Measurements from ENCODE around the gene ODF2.
A peak's percentile ranks its signal among the peaks of the same experiment; 100 is the strongest.
"Not testable (repeated sequence)": the region's sequence is repeated elsewhere in the genome, so short reads cannot be mapped to it uniquely, and the experiment has no call there.

Gene ODF2

DNA sequence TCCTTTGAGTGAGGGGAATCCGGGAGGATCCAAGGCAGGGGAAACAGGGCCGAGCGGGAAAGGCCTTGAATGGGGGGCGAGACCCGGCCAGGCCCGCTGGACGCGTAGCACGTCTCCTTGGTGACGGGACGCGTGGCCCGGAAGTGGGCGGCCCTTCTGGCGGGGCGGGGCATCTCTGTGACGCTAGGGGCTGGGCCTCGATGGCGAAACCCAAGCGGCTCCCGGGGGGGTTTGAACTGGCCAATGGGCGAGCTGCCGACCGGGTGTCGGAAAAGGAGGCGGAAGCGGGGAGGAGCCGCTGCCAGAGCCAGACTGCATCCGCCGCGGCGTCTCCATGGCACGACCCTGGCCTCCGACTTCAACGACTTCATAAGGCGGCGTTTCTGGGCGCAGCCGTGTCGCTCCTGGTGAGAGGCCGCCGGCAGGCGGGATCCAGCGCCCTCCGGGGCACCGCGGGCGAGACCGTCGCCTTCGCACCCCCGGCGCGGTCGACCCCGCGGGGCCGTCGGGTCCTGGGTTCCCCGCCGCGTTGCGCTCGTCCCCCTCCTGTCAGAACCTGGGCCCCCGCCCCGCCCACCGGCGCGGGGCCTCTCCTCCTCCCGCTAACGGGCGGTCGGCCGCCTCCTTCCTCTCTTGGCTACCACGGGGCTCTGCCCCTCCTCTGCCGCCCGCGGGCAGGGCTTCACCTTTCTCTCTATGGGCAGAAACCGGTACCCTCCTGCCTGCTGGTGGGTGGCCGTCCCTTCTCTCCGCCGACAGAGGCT lies at the start of gene ODF2:
Gene ODF2 (plus strand): TSS at position 158 of the 764 bp plus-strand sequence. CDS start 86 bp downstream, at position 244.
- peak; percentile 99 for DNase-seq

DNA sequence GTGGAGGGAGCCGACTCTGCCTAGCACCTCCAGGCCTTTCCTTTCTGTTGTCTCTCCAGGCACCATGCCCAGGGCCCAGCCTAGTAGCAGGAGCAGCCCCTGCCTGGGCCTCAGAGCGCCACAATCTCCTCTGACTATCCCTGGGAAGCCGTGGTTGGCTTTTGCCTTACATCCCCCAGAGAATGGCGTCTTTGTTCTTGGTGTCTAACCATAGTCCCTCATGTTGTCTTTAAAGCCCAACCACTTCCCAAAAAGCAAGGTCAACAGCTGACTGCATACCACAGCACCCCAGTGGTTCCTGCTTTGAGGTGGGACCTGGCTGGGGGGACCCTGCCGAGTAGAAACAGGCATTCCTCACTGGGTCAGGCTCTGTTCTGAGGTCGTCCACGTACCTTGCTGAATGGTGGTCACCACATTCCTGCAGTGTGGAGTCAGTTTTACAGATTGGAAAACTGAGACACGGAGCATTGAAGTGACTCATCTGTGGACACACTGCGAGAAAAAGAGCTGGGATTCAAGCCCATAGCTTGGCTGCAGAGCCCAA lies 48.9 kb upstream of the ODF2 start:
- DNase-seq: no peak

DNA sequence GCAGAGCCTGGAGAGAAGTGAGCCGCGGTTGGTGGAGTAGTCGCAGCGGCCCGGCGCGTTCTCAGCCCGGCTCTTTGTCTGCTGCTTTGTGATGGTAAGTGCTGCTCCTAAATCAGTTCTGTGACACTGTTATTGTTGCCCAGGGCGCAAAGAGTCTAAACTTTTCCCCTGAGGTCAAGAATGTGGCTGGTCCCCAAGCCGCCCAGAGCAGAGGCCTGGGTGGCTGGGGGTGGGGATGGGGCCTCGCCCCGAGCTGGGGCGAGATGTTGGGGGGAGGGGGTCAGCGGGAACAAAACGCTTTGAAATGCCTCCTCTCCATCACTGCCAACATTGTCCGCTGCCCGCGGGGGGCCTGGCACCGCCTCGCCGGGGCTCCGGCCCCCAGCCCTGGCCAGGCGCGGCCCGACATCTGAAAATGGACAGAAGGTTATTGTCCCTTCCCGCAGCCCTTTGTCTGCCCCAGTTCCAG lies 46.8 kb upstream of the ODF2 start:
- no peak for DNase-seq

DNA sequence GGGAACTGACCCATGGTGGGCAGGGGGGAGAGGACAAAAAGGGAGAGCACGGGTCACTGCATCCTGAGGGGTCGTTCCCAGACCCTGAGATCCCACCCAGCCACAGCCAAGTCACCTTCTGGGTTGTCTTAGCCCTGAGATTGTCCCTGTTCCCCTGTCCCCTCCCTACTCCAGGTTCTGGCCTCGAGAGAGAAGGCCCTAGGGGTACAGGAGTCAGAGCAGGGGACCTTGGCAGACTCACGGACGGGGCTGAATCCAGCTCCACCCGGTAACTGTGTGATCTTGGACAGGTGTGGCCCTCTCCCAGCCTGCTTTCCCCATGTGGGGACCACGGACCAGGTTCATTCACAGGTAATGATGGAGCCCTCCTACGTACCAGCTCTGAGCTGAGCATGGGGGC lies 46.4 kb upstream of the ODF2 start:
- DNase-seq: no peak

DNA sequence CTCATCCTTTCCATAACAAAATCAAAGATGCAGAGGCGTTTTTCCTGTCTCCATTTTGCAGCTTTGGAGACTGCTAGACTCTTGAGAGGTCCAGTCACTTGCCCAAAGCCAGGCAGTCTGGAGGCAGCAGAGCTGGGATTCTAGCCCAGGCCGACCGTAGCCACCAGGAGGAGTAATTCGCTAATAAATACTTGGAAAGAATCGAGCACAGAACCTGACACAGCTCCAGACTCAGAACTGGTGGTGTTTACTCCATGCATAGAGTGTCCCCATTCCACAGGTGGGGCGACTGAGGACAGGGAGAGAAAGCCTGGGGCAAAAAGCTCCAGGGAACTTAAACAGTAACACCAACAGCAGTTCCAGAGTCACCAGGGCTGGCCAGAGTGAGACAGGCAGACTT lies 45.8 kb upstream of the ODF2 start:
- no peak for DNase-seq

DNA sequence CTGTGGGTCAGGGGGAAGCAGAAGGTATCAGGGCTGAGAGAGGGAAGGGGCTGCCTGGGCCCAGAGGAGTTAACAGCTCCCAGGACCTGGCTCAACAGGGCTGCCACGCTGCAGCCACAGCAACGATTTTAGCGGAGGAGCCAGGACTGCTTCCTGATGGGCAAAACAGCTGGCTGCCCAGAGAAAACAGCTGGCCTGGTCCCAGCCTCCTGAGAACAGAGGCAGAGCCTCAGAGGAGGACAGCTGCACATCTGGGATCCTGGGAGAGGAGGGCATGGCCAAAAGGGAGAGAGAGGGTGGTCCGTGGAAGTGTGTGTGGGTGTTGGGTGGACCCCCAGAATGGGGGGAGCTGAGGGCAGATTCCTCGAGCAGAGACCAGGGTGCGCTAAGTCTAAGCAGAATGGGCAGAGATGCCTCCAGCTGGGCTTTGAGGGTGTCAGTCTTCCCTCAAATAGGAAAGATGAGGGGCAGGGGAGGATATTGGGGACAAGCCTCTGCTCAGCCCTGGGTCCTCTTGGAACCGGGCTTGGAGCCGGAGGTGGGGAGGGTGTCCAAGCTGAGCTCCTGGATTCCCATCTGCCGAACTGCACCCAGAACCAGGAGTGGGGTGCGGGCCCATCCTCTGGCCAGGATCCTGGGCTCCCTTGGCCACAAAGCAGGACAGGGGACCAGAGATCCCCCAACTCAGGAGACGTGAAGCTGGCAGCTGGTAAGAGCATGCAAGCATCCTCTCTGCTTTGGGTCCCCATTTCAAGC lies 44.3 kb upstream of the ODF2 start:
- no peak for DNase-seq

DNA sequence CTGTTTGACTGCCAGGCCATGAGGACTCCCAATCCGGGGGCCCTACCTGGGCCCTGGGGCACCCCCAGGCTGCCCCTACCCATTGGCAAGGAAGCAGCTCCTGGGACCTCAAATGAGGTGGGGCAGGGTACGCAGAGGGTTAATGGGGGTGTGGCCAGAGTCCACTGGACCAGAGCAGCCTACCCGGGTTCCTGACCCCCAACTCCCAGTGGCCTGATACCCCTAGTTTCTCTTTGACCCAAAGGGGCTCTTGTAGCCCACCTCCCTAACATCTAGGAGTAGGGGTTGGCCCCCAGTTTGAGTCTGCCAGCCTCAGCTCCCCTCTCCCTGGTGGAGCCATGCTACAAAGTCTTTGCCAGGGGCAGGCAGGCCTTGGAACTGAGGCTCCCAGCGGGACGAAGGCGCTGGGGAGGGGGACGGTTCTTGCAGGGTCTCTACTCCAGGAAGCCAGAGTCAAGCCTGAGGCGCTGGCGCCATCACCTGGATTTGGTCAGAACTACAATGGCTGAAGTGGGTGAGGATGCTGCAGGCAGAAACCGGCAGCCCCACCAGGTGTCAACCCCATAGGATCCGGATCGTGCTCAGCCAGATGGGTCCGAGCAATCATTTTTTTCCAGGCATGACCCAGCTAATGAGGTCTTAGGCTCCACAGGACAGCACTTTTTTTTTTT lies 43.6 kb upstream of the ODF2 start:
- peak; percentile 61 to 70 for DNase-seq

DNA sequence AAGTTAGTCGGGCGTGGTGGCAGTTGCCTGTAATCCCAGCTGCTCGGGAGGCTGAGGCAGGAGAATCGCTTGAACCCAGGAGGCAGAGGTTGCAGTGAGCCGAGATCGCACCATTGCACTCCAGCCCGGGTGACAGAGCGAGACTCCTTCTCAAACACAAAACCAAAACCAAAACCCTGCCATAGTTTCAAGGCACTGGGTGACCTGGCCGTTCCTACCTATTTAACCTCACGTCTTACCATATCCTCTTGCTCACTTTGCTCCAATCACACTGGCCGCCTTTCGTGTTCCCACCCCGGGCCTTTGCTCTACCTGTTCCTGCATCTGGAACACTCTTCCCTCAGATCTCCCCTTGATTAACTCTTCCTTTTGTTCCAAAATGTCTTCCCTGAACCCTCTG lies 42.1 kb upstream of the ODF2 start:
- not testable (repeated sequence) for DNase-seq

DNA sequence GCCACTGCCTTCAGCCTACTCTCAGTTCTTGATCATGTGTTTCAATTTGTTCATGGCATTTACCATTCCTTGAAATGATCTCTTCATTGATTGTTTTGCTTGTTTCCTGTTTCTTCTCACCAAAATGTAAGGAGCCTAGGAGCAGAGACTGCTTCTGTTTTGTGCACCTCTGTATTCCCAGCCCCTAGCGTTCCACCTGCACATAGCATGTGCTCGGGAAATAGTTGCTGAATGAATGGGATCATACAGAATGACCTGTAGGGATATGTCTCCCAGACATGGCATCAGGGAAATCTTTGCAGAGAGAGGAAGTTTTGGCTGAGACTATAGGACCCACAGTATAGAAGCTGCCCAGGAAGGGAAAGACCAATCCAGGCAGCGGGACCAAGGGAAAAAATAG lies 41.3 kb upstream of the ODF2 start:
- DNase-seq: no peak

DNA sequence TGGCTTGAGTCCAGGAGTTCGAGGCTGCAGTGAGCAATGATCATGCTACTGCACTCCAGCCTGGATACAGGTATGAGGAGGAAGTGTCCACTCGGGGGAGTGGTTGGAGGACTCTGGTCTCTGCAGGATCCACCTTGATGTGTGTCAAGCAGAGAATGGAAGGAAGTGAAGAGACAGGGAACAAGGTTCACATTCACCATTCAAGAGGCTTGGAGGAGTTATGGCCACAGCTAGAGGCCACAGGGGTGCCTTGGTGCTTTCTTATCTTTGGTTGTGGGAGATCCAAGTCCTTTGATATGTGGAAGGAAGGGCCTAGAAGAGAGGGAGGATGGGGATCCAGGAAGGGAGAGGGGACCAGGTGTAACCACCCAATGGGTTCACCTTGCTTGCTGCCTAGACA lies 40.5 kb upstream of the ODF2 start:
- DNase-seq: no peak

DNA sequence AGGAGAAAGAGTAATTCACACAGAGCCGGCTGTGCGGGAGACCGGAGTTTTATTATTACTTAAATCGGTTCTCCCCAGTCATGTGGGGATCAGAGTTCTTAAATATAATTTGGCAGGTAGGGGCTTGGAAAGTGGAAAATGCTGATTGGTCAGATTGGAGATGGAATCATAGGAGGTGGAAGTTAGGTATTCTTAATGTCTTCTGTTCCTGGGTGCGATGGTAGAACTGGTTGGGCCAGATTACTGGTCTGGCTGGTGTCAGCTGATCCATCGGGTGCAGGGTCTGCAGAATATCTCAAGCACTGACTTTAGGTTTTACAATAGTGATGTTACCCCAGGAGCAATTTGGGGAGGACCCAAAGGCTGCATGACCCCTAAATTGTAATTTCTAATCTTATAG lies 39.8 kb upstream of the ODF2 start:
- DNase-seq: no peak

DNA sequence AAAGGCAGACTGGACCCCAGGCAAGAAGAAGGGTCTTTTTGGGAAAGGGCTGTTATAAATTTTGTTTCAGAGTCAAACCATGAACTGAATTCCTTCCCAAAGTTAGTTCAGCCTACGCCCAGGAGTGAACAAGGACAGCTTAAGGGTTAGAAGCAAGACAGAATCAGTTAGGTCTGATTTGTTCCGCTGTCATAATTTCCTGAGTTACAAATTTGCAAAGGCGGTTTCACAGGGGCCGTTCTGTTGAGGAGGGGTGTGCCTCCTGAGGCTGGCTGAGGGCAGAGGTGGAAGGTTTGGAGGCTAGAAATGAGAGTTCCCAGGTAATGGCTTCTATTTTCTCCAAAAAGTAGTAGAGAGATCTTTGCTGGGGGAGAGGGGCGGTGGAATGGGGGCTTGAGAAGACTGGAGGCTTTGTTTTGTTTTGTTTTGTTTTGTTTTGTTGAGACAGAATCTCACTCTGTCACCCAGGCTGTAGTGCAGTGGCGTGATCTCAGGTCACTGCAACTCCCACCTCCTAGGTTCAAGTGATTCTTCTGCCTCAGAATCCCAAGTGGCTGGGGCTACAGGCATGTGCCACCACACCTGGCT lies 39.3 kb upstream of the ODF2 start:
- no peak for DNase-seq

DNA sequence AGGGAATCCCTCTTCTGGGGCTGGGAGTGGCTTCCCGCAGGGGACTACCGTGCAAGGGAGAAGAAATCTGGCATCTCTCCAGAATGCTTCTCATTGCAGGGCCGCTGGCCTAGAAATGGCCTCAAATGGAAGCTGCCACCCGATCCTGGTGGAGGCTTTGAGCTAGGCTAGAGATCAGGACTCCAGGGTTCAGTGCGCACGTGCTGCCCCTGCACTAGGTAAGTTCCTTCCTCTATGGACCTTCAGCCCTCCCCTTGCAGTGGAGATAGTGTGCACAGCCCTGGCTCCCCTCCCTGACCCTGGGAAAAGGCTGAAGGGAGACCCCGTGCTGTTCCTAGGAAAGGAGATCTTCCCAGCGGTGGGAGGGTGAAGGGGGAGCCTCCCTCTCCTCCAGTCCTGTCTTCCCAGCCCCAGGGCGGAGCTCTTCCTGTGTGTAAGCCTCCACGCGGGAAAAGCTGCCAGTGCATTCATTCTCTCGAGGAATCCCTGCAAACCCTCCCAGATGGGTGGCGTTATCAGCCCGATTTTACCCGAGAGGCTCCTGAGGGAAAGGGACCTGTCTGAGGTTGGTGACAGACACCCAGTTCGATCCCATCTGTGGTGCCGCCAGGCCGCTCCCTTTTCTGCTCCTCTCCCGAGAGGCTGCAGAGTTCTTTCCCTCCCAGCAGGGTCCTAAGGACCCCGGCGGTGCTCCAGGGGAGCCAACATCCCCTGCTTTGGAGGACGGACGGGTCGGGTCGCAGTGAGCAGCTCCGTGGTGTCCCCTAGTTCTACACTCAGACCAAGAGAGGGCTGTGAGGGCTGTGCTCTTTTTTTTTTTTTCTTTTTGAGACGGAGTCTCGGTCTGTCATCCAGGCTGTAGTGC lies 36.5 kb upstream of the ODF2 start:
- no peak for DNase-seq

DNA sequence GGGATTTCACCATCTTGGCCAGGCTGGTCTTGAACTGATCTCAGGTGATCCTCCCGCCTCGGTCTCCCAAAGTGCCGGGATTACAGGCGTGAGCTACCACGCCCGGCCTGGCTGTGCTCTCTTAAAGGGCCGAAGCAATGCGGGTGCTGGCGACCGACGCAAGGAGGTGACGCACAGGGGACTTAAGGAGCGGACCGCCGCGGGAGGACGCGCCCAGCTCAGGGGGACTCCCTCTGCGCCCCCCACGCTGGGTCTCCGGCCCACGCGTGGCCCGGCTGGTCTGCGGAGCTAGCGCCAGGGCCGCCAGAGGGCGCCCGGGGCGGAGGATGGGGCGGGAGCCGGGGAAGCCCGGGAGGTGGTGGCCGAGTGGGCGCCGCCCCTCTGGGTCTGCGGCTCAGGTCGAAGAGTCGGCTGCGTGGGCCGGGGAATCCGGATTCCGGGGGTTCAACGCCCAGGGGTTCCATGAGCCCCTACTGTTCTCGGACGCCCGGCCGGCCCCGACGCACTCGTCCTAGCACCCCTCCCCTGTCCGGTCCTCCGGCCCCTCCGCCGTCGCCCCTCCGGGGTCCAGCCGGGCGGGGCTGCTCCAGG lies 35.7 kb upstream of the ODF2 start:
- DNase-seq: peak; percentile 75 to 76

DNA sequence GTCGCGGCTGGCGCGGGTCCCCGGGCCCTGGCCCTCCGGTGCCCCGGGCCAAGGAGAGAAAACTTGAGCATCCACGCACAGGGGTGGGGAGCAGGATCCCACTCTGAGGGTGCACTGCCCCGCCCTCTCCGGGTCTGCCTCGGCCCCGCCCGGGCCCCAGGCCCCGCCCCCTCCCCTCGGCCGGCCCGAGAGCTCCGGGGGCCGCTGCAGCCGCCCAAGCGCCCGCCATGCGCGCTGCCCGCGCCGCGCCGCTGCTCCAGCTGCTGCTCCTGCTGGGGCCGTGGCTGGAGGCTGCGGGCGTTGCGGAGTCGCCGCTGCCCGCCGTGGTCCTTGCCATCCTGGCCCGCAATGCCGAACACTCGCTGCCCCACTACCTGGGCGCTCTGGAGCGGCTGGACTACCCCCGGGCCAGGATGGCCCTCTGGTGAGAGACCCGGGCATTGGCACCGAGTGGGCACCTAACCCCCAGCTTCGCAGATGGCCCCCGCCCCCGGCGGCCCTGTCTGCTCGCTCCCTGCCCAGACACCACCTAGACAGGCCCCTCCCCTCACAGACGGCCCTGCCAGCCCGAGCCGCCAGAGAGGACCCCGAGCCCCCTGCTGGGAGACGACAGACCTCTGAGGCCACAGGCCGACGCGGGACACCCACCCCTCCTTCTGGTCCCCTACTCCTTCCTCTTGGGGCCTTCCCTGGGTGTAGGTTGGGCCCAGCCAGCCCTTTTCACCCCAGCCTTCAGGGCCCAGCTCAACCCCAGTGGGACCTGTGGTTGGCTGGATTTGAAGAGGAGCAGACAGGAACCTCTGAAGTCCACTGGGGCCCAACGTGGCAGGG lies 34.9 kb upstream of the ODF2 start, which contains the start of gene CERCAM:
Gene CERCAM (plus strand): TSS at position 207 of the 831 bp plus-strand sequence. CDS start 21 bp downstream, at position 228.
- DNase-seq: peak; percentile 54 to 62

DNA sequence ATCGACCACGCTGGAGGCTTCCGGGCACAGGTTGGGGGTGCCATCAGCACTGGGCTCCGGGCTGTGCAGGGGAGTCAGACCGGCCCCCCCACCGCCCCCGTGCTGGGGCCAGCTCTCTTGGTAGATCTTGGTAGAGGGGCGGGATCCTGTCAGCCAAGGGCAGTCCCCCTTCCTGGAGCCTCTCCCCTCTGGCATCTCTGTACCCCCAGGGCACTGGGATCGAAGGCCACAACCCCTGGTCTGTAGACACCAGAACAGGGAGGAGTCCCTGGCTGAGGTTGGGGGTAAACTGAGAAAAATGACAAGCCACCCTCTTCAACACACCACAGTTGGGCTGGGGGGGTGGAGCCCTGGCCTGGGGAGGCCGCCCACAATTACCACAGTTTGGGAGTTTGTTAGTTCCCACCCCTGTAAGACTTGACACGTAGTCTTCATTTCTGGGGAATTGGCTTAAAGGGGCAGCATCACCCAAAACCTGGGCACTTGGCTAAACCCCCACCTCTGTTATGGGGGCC lies 34.3 kb upstream of the ODF2 start:
- DNase-seq: no peak

DNA sequence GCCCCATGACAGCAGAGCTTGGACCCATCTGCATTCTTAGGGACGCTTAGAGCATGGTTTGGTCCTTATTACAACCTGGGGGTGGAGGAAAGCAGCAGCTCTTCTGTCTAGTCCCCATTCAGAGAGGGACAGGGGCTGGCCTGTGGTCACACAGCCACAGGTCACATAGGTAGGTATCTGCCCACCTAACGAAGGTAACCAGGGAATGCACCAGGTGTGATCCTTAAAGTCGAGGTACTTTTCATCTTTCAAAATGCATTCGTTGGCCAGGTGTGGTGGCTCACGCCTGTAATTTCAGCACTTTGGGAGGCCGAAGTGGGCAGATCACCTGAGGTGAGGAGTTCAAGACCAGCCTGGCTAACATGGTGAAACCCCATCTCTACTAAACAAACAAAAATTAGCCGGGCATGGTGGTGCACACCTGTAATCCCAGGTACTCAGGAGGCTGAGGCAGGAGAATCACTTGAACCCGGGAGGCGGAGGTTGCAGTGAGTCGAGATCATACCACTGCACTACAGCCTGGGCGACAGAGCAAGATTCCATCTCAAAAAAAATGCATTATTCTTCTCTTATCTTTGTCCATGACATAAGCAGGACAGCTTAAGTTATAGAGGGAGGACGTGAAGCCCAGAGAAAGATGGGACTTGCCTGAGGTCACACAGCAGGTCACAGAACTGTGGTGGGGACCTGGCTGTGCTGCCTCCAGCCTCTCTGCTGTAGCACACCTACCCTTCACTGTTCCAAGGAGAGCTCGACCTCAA lies 33.6 kb upstream of the ODF2 start:
- DNase-seq: not testable (repeated sequence)

DNA sequence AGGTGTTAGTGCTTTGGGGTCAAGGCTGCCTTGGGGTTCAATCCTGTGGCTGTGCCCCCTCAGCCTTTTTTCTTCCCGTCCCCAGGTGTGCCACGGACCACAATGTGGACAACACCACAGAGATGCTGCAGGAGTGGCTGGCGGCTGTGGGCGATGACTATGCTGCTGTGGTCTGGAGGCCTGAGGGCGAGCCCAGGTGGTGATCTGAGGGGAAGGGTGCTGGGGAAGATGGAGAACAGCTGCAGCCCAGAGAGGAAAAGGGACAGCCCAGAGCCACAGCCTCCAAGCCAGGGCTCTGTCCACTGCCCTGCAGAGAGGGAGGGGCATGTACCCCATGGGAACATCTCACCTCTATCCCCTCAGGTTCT lies 33.0 kb upstream of the ODF2 start:
- no peak for DNase-seq

DNA sequence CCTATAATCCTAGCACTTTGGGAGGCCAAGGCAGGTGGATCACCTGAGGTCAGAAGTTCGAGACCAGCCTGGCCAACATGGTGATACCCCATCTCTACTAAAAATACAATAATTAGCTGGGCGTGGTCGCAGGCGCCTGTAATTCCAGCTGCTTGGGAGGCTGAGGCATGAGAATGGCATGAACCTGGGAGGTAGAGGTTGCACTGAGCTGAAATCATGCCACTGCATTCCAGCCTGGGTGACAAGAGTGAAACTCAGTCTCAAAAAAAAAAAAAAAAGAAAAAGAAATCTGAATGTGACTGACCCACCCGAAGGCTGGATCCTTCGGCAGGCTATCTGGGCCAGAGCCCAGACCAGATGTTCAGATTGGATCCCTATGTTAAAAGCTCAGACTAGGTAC lies 32.5 kb upstream of the ODF2 start:
- DNase-seq: not testable (repeated sequence)
